Muscle layer of duodenum (tissue), 2 donors: Measurements from ENCODE around the gene KLK4.

Experiments
- H3K27ac ChIP-seq: one replicate; pipeline ENCODE4 v1.7.0; 2013; ENCODE audit warnings: mild to moderate bottlenecking, low read length
- H3K27me3 ChIP-seq: one replicate; pipeline ENCODE4 v1.7.0; 2013; ENCODE audit warnings: low read depth, mild to moderate bottlenecking, control low read depth, low read length
- H3K36me3 ChIP-seq, 2 donors: one replicate each; pipeline ENCODE4 v1.7.0; 2013; ENCODE audit warnings: low read length in 2 of 2, control low read depth in 1 of 2, mild to moderate bottlenecking in 1 of 2; ENCODE audit not compliant: insufficient read depth in 2 of 2, control insufficient read depth in 1 of 2
- H3K4me1 ChIP-seq, 2 donors: one replicate each; pipeline ENCODE4 v1.7.0; 2013; ENCODE audit warnings: low read length in 2 of 2, mild to moderate bottlenecking in 2 of 2, control low read depth in 1 of 2, moderate library complexity in 1 of 2; ENCODE audit not compliant: insufficient read depth in 2 of 2, control insufficient read depth in 1 of 2
- H3K4me3 ChIP-seq, 2 donors: one replicate each; pipeline ENCODE4 v1.7.0; 2013; ENCODE audit warnings: low read length in 2 of 2, low read depth in 1 of 2, mild to moderate bottlenecking in 1 of 2
- H3K9me3 ChIP-seq, 2 donors: one replicate each; pipeline ENCODE4 v1.7.0; 2013; ENCODE audit warnings: low read length in 2 of 2, control low read depth in 1 of 2, mild to moderate bottlenecking in 1 of 2; ENCODE audit not compliant: control insufficient read depth in 1 of 2
- donor health status: healthy.

Gene KLK4

GRCh38 chr19:50912727-50913716 lies 1.8 kb upstream of the KLK4 start:
- Histone ChIP-seq H3K4me1 (peaks cover 0 to 6% of the 10 kb centered on the region in 2 donors), H3K27me3 (peaks cover 27% of the 10 kb centered on the region), H3K4me3 (no peak overlapping the region), H3K36me3 (no peaks in the 10 kb centered on the region), H3K27ac (no peak overlapping the region), H3K9me3 (no peaks in the 10 kb centered on the region)

DNA sequence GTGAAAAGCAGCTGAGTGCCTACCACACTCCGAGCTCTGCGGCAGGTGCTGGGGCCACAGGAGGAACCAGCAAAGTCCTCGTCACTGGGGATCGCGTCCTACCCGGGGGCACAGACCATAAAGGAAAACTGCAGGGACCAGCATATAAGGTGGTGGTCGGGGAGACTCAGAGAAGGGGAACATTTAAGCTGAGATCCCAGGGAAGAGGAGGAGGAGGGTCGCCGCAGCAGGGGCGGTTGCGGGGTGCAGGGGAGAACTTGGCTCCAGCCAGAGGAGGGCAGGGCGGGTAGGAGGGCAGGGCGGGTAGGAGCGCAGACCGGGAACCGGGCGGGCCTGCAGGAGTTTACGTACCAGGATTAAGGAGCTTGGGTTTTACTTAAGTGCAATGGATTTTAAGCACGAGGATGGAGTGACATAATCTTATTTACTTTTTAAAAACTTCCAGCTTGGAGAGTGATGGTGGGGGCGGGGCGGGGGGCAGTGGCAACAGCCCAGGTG lies 956 bp upstream of the KLK4 start:
- Histone ChIP-seq H3K4me1 (peaks cover 0 to 6% of the 10 kb centered on the region in 2 donors), H3K36me3 (no peaks in the 10 kb centered on the region), H3K4me3 (no peak overlapping the region), H3K9me3 (no peaks in the 10 kb centered on the region), H3K27ac (no peak overlapping the region), H3K27me3 (peaks cover 32% of the 10 kb centered on the region)

GRCh38 chr19:50910722-50911121 lies 473 bp downstream of the KLK4 start:
- Histone ChIP-seq H3K4me1 (peaks cover 0 to 6% of the 10 kb centered on the region in 2 donors), H3K27ac (no peak overlapping the region), H3K4me3 (no peak overlapping the region), H3K27me3 (peaks cover 35% of the 10 kb centered on the region), H3K36me3 (no peaks in the 10 kb centered on the region), H3K9me3 (no peaks in the 10 kb centered on the region)

- H3K27me3 ChIP-seq = peaks cover 35% of the 10 kb centered on the region
- peak overlapping the region in 1 of 2 donors; percentile 24 for H3K4me3 ChIP-seq
- no peaks in the 10 kb centered on the region for H3K36me3 ChIP-seq
- H3K4me1 ChIP-seq = peaks cover 0 to 6% of the 10 kb centered on the region in 2 donors
- H3K27ac ChIP-seq = no peak overlapping the region
- no peaks in the 10 kb centered on the region for H3K9me3 ChIP-seq
Observed at GRCh38 chr19:50909240-50910070, 1.7 kb downstream of the KLK4 start.

GRCh38 chr19:50908336-50908735 lies 2.9 kb downstream of the KLK4 start:
- H3K27ac ChIP-seq = no peak overlapping the region
- H3K36me3 ChIP-seq = no peaks in the 10 kb centered on the region
- H3K9me3 ChIP-seq = no peaks in the 10 kb centered on the region
- peaks cover 34% of the 10 kb centered on the region for H3K27me3 ChIP-seq
- H3K4me3 ChIP-seq = no peak overlapping the region
- H3K4me1 ChIP-seq = peaks cover 0 to 6% of the 10 kb centered on the region in 2 donors

DNA sequence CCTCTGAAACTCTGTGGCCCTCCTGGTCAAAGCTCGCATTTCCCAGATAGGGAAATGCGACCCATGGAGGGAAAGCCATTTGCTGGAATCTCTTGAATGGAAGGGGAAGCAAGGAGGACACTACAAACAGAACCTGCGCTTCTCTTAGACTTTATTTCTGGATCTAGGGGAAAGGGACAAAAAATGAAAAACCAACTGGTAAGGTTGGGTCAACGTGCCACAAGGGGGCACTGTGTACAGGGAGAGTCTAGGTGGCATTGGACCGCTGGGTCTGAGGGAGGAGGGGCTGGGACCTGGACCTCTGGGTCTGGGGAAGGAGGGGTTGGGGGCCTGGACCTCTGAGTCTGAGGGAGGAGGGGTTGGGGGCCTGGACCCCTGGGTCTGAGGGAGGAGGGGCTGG lies 5.0 kb downstream of the KLK4 start:
- H3K36me3 ChIP-seq = no peaks in the 10 kb centered on the region
- peaks cover 25% of the 10 kb centered on the region for H3K27me3 ChIP-seq
- H3K27ac ChIP-seq = no peak overlapping the region
- peaks cover 0 to 6% of the 10 kb centered on the region in 2 donors for H3K4me1 ChIP-seq
- no peak overlapping the region for H3K4me3 ChIP-seq
- H3K9me3 ChIP-seq = no peaks in the 10 kb centered on the region

DNA sequence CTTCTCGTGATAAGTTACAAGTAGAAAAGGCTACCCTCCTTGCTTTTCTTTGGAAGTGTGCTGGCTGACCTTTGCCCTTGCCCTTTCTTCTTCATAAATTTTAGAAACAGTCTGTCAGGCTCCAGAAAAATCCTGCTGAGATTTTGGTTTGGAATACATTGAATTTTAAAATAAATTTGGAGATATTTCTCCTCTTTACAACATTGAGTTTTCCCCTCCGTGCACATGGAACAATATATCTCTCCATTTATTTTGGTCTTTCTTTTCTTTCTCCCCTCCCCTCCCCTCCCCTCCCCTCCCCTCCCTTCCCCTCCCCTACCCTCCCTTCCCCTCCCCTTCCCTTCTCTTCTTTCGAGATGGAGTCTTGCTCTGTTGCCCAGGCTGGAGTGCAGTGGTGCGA lies 8.6 kb downstream of the KLK4 start:
- H3K36me3 ChIP-seq = no peaks in the 10 kb centered on the region
- no peak overlapping the region for H3K27ac ChIP-seq
- no peaks in the 10 kb centered on the region for H3K4me1 ChIP-seq
- H3K27me3 ChIP-seq = peaks cover 4% of the 10 kb centered on the region
- H3K4me3 ChIP-seq = no peak overlapping the region
- no peaks in the 10 kb centered on the region for H3K9me3 ChIP-seq

- no peaks in the 10 kb centered on the region for H3K9me3 ChIP-seq
- no peaks in the 10 kb centered on the region for H3K36me3 ChIP-seq
- H3K27me3 ChIP-seq = no peaks in the 10 kb centered on the region
- no peak overlapping the region for H3K4me3 ChIP-seq
- H3K4me1 ChIP-seq = no peaks in the 10 kb centered on the region
- no peak overlapping the region for H3K27ac ChIP-seq
Observed at GRCh38 chr19:50899569-50899968, 11.6 kb downstream of the KLK4 start.

GRCh38 chr19:50898018-50898417 lies 13.2 kb downstream of the KLK4 start:
- Histone ChIP-seq H3K27me3 (no peaks in the 10 kb centered on the region), H3K27ac (no peak overlapping the region), H3K36me3 (no peaks in the 10 kb centered on the region), H3K4me3 (no peak overlapping the region), H3K4me1 (no peaks in the 10 kb centered on the region), H3K9me3 (no peaks in the 10 kb centered on the region)

- H3K9me3 ChIP-seq = no peaks in the 10 kb centered on the region
- H3K27ac ChIP-seq = no peak overlapping the region
- H3K4me1 ChIP-seq = no peaks in the 10 kb centered on the region
- no peaks in the 10 kb centered on the region for H3K36me3 ChIP-seq
- no peak overlapping the region for H3K4me3 ChIP-seq
- H3K27me3 ChIP-seq = no peaks in the 10 kb centered on the region
Observed at GRCh38 chr19:50897612-50898011, 13.6 kb downstream of the KLK4 start.

DNA sequence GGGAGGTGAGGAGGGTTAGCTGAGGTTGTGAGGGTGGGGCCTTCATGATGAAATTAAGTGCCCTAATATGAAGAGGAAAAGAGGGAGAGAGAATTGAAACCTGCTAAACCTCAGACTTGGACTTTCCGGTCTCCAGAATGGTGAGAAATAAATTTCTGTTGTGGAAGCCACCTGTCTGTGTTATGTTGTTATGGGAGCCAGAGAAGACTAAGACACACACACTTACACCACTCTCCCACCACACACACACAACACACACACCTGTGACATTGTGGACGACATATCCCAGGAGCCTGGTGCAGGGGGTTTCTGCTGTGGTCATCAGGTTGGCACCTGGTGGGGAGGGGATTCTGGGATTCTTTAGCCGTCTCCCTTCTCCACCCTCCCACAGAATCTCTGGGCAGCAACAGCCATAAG lies 14.0 kb downstream of the KLK4 start:
- no peaks in the 10 kb centered on the region for H3K27me3 ChIP-seq
- no peak overlapping the region for H3K4me3 ChIP-seq
- H3K9me3 ChIP-seq = no peaks in the 10 kb centered on the region
- H3K27ac ChIP-seq = no peak overlapping the region
- no peaks in the 10 kb centered on the region for H3K4me1 ChIP-seq
- no peaks in the 10 kb centered on the region for H3K36me3 ChIP-seq
